HEK293T (cell line): ENCODE measurements around the gene CACNA1S.

Experiments used
- BHLHE40 ChIP-seq: fragments of 450-650 bp; IDR thresholded peaks from 2 replicates; pipeline ENCODE4 v1.6.1; 2016; ENCODE audit warnings: mild to moderate bottlenecking, moderate library complexity, borderline replicate concordance
- CTBP1 ChIP-seq: fragments of 450-650 bp; IDR thresholded peaks from 2 replicates; pipeline ENCODE4 v1.6.1; 2016; ENCODE audit warnings: borderline replicate concordance
- ELF4 ChIP-seq: fragments of 450-650 bp; IDR thresholded peaks from 2 replicates; pipeline ENCODE4 v1.6.1; 2017; ENCODE audit warnings: antibody characterized with exemption
- FOXA1 ChIP-seq: fragments of 450-650 bp; IDR thresholded peaks from 2 replicates; pipeline ENCODE4 v1.6.1; 2016; ENCODE audit warnings: mild to moderate bottlenecking
- FOXK2 ChIP-seq: fragments of 450-650 bp; IDR thresholded peaks from 2 replicates; pipeline ENCODE4 v1.6.1; 2016; ENCODE audit warnings: mild to moderate bottlenecking
- FOXM1 ChIP-seq: fragments of 450-650 bp; IDR thresholded peaks from 2 replicates; pipeline ENCODE4 v1.6.1; 2017; ENCODE audit warnings: mild to moderate bottlenecking, borderline replicate concordance
- PKNOX1 ChIP-seq: fragments of 450-650 bp; IDR thresholded peaks from 2 replicates; pipeline ENCODE4 v1.6.1; 2016
- SP1 ChIP-seq: fragments of 450-650 bp; IDR thresholded peaks from 2 replicates; pipeline ENCODE4 v1.6.1; 2017
- SUZ12 ChIP-seq: fragments of 450-650 bp; IDR thresholded peaks from 2 replicates; pipeline ENCODE4 v1.6.1; 2016; ENCODE audit warnings: mild to moderate bottlenecking

GRCh38 chr1:201065686-201066085 lies 46.5 kb downstream of the CACNA1S start:
- TF ChIP-seq CTBP1, result no peak
- TF ChIP-seq FOXM1, result no peak
- TF ChIP-seq FOXA1, result no peak
- TF ChIP-seq BHLHE40, result no peak
- no peak for TF ChIP-seq SP1
- TF ChIP-seq PKNOX1, result no peak
- no peak for TF ChIP-seq FOXK2
- TF ChIP-seq ELF4, result no peak
- TF ChIP-seq SUZ12, result no peak
